Stimulated activated CD4-positive, alpha-beta T cell treated with anti-CD3 and anti-CD28 coated beads, Interleukin-1b, Interleukin-23, amount 100 ng/mL, for 24 hours (primary cell): ENCODE measurements around the gene PALM3.
"Not testable (repeated sequence)": the region's sequence is repeated elsewhere in the genome, so short reads cannot be mapped to it uniquely, and the experiment has no call there.

Experiments used
- DNase-seq, 4 experiments: peaks; one replicate each; pipeline ENCODE4 v3.0.0-alpha.2; 2020; ENCODE audit warnings: low read depth in 4 of 4, low spot score in 1 of 4

Gene PALM3

GRCh38 chr19:14061081-14061749, 661 bp downstream of the PALM3 start:
- DNase-seq: no peak

DNA sequence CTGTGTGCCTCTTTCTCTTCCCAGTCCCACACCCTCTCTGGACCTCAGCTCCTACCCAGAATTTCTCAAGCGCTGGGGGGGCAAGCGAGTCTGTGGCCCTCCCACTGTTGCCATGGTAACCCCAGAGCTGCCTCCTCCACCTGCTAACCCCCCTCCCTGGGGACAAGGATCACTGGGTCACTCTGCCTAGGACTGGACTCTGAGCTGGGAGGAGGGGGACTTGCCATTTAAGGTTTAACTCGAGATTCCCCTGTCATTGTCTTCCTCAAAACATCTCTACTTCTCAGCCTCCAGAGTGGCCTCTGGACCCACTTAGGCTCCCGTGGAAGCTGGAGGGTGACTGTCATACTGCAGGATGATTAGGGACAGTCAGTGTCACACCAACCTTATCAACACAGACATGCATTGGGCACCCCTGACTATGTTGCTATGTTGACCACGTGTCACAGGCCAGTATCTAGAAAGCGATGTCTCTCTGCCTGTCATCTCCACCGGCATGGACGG, 2.2 kb downstream of the PALM3 start:
- DNase-seq: no peak

DNA sequence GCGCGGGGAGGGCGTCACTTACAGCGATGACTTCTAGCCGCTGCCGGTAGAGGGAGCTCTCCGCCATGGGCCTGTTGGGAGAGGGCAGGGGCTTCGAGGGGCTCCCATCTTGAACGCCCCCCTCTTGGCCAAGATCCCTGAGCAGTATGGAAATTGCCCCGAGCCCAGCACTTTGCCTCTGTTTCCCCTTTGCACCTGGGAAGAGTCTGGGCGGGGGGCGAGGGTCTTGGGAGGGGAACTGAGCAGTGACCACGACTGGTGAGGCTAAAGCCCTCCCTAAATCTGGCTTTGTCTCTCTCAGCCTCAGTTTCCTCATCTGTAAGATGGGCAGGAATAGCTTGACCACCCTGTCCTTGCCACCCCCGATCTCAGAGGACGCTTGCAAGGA, 2.8 kb downstream of the PALM3 start:
- DNase-seq: peak in 2 of 4 experiments; percentile 37 to 41

DNA sequence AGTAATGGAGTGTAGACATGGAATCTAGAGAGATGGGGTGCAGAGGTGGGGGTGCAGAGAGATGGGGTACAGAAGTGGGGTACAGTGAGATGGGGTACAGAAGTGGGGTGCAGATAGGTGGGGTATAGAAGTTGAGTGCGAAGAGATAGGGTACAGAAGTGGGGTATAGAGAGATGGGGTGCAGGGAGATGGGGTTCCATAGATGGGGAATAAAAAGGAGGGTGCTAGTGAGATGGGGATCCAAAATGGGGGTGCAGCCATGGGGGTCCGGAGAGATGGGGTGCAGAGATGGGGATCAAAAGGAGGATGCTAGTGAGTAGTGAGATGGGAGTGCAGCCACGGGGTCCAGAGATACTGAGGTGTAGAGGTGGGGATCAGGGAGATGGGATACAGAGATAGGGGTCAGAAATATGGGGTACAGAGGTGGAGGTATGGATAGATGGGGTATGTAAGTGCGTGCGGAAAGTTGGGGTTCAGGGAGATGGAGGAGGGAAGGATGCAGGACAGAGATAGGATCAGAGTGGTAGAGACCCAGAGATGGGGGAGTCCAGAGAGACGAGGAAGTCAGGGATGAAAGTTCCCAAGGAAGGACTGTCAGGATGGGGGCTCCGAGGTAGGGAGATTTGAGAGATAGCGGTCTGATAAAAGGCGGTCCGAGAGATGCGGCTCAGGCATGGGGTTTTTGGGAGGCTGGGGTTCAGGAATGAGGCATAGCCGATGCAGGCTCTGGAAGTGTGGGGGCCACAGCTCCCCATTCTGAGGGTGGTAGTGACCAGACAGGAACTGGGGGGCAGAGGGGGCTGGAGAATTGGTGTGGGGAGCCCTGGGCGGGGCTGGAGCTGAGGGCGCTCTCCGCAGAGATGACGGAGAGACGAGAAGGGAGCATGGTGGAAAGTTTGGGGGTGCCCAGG, 3.4 kb downstream of the PALM3 start:
- DNase-seq: no peak

DNA sequence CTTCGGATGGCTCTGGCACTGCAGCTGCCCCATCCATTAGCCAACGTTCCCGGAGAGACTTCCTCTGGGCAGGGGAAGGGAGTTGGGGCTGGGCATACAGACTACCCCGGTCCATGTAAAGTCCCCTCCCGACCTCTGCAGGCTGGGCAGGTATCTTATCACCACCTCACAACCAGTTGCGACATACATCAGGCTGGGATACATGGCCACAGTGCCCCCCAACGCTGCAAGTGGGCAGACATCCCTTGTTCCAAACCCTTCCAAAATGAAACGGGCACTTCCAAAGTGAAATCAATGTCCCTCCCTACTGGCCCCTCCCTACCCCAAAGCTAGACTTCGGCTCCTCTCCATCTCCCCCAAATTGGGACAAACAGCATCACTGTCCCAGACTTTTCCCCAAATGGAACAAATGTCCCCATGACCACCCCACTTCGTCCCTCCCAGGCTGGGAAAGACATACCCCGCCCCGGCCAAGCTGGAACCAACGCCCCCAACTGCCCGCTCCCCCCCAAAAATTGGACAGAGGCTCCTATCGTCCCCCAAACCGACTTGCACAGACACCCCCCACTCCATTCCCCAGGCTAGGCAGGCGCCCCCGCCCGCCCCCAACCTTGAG, 5.0 kb downstream of the PALM3 start:
- DNase-seq: no peak

- DNase-seq: no peak
Measured at GRCh38 chr19:14056069-14056666, 5.7 kb downstream of the PALM3 start.

GRCh38 chr19:14055396-14055795, 6.5 kb downstream of the PALM3 start:
- DNase-seq: no peak

GRCh38 chr19:14054721-14055120, 7.2 kb downstream of the PALM3 start:
- no peak for DNase-seq

DNA sequence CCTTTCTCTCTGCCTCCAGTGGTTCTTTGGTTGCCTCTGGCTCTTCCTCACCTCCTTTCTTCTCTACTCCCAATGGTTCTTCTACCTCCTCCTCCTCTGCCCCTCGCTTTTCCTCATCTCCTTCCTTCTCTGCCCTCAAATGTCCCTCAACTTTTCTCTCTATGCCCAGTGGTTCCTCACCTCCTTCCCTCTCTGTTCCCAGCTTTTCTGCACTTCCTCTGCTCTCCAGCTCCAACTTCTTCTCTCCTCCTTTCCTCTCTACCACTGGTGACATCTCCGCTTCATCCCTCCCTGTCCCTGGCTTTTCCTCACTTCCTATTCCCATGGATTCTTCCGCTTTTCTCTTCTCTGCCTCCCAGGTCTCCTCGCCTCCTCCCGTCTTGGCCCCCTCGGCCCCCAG, 7.8 kb downstream of the PALM3 start:
- DNase-seq: no peak

GRCh38 chr19:14053500-14053899, 8.4 kb downstream of the PALM3 start:
- no peak for DNase-seq

GRCh38 chr19:14053032-14053431, 8.8 kb downstream of the PALM3 start:
- no peak for DNase-seq

DNA sequence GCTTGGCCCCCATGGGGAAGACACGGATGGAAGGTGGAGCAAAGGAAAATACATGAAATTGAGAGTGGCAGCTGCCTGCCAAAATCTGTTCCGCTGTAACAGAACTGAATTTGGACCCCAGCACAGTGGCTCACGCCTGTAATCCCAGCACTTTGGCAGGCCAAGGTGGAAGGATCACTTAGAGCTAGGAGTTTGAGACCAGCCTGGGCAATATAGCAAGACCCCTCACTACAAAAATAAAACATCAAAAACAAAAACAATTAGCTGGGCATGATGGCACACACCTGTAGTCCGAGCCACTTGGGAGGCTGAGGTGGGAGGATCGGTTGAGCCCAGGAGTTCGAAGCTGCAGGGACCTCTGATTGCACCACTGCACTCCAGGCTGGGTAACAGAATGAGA, 9.4 kb downstream of the PALM3 start:
- DNase-seq: no peak

DNA sequence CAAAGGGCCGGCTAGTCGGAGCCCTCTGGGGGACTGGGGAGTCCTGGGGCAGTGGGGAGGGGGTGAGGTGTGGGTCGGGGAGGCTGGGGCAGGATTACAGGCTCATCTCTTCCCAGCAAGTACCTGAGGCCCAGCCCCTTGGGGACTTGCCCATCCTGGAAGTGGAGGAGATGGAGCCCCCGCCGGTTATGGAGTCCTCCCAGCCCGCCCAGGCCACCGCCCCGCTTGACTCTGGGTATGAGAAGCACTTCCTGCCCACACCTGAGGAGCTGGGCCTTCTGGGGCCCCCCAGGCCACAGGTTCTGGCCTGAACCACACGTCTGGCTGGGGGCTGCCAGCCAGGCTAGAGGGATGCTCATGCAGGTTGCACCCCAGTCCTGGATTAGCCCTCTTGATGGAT, 9.9 kb downstream of the PALM3 start:
- no peak for DNase-seq

- not testable (repeated sequence) for DNase-seq
Measured at GRCh38 chr19:14050961-14051360, 10.9 kb downstream of the PALM3 start.

- no peak for DNase-seq
Measured at GRCh38 chr19:14050512-14050911, 11.4 kb downstream of the PALM3 start.

DNA sequence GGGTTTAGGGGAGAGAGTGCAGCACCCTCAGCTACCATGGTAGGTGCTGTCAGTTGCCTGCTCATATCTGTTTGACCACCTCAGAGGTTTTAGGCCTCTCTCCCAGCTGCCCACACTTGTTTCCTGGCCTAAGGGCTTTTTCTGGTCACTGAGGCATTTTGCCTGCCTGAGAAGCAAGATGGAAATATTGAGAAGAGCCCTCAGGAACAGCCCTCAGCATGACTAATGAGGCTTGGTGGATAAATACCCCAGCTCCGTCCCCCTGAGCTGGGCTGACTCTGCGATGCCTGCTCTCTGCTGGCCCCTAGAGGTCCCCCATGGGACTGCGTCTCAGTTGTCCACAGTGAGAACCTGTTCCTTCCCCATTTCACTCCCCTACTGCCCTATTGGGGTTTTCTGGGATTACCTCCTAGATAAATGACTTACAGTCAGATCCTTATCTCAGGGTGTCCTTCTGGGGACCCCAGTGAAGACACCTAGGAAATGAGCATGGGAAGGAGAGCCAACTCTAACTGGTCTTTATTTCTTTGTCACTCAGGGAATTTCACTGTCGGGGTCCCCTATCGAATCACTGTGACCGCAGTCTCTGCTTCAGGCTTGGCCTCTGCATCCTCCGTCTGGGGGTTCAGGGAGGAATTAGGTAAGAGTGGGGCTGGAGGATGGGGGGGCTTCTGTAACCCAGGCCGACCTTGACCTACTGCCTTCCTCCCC, 13.3 kb downstream of the PALM3 start:
- DNase-seq: peak; percentile 50 to 72 (median 65)

GRCh38 chr19:14047866-14048265, 14.0 kb downstream of the PALM3 start:
- DNase-seq: not testable (repeated sequence)

- DNase-seq: not testable (repeated sequence)
Measured at GRCh38 chr19:14042659-14043608, 18.9 kb downstream of the PALM3 start.

GRCh38 chr19:14039181-14039580, 22.7 kb downstream of the PALM3 start:
- DNase-seq: no peak

GRCh38 chr19:14035706-14036105, 26.2 kb downstream of the PALM3 start:
- DNase-seq: no peak
